GM03348 (cell line): ENCODE measurements around the gene INF2.
"Not testable (repeated sequence)": the region's sequence is repeated elsewhere in the genome, so short reads cannot be mapped to it uniquely, and the experiment has no call there.

Experiments used
- DNase-seq: peaks from one replicate; pipeline ENCODE4 v3.0.0; 2012; ENCODE audit warnings: low spot score

Gene INF2

GRCh38 chr14:104721505-104722431 lies 32.4 kb downstream of the INF2 start:
- DNase-seq = no peak

GRCh38 chr14:104722938-104723650 lies 33.7 kb downstream of the INF2 start:
- DNase-seq = no peak

GRCh38 chr14:104723651-104724406 lies 34.4 kb downstream of the INF2 start, which contains the start of gene ADSS1:
Gene ADSS1 (plus strand): TSS chr14:104724229. CDS start chr14:104724271, 42 bp downstream.
- peak; percentile 95 for DNase-seq

- DNase-seq = peak; percentile 49
Observed at GRCh38 chr14:104724407-104724980, 35.1 kb downstream of the INF2 start.

- peak; percentile 72 for DNase-seq
Observed at GRCh38 chr14:104724981-104725771, 35.8 kb downstream of the INF2 start.

- DNase-seq = no peak
Observed at GRCh38 chr14:104725772-104726548, 36.5 kb downstream of the INF2 start.

- DNase-seq = no peak
Observed at GRCh38 chr14:104726600-104727451, 37.4 kb downstream of the INF2 start.

- no peak for DNase-seq
Observed at GRCh38 chr14:104728631-104729030, 39.2 kb downstream of the INF2 start.

GRCh38 chr14:104729176-104729834 lies 39.9 kb downstream of the INF2 start:
- not testable (repeated sequence) for DNase-seq

GRCh38 chr14:104729835-104730181 lies 40.4 kb downstream of the INF2 start:
- DNase-seq = no peak

GRCh38 chr14:104730487-104730886 lies 41.1 kb downstream of the INF2 start:
- DNase-seq = no peak

GRCh38 chr14:104731320-104732294 lies 42.2 kb downstream of the INF2 start:
- DNase-seq = no peak

- no peak for DNase-seq
Observed at GRCh38 chr14:104732355-104732804, 43.0 kb downstream of the INF2 start.

- DNase-seq = no peak
Observed at GRCh38 chr14:104732931-104733681, 43.7 kb downstream of the INF2 start.

- DNase-seq = no peak
Observed at GRCh38 chr14:104734051-104734587, 44.7 kb downstream of the INF2 start.

GRCh38 chr14:104734601-104734990 lies 45.2 kb downstream of the INF2 start:
- no peak for DNase-seq
